ENCODE measurements around the gene BCL2L13. TPM values are rescaled to one million over a fixed set of nuclear protein-coding genes. Genes with fewer than 3 reads are reported as not detected.

Gene BCL2L13
- total RNA-seq, 1 experiment from 2014 or later, result 26.0 TPM

GRCh38 chr22:17725500-17725796 is 86.9 kb downstream of the BCL2L13 start:
- H3K9ac ChIP-seq (ENCODE audit: extremely low read depth, insufficient read length, low read length), result no peak overlapping the region
- no peak overlapping the region for H2BK120ac ChIP-seq (ENCODE audit: low read depth, low read length, poor library complexity, severe bottlenecking)
- H3K27me3 ChIP-seq (ENCODE audit: insufficient read depth, low read length), result no peaks in the 10 kb centered on the region
- H4K20me1 ChIP-seq (ENCODE audit: control insufficient read depth, insufficient read depth, insufficient read length), result no peaks in the 10 kb centered on the region
- Mint-ChIP-seq H3K27me3 (ENCODE audit: low read depth) (no peaks in the 10 kb centered on the region), H3K27ac (peak overlapping the region in 1 of 3 experiments; percentile 2; a peak in 1 of 7 replicates), H3K36me3 (ENCODE audit: insufficient read depth in 1 of 3, low read depth in 3 of 3) (peaks cover 6 to 24% (median 19%) of the 10 kb centered on the region in 3 experiments; a peak in 6 of 7 replicates), H3K4me1 (no peaks in the 10 kb centered on the region), H3K4me3 (no peak overlapping the region), H3K9me3 (no peaks in the 10 kb centered on the region)
- no peak overlapping the region for H3T11ph ChIP-seq (ENCODE audit: low read length)
- no peak overlapping the region for H3K18ac ChIP-seq (ENCODE audit: insufficient read length, low read depth, low read length)
- H2AFZ ChIP-seq (ENCODE audit: low read length), result no peak overlapping the region
- H2AK5ac ChIP-seq (ENCODE audit: insufficient read length, low read length), result no peak overlapping the region
- H3K9me3 ChIP-seq (ENCODE audit: control insufficient read depth, low read depth, low read length), result no peaks in the 10 kb centered on the region
- TF ChIP-seq CTCF (conservative IDR thresholded peaks at IDR 0.05), result no peak
- H3K79me1 ChIP-seq (ENCODE audit: insufficient read depth, low read depth, low read length, poor library complexity, severe bottlenecking), result no peaks in the 10 kb centered on the region
- H4K5ac ChIP-seq (ENCODE audit: insufficient read length, low read depth, low read length), result no peak overlapping the region
- DNase-seq, result no peak
- H3K4me2 ChIP-seq (ENCODE audit: insufficient read depth, insufficient read length, low read length), result no peak overlapping the region
- no peaks in the 10 kb centered on the region for H3K79me2 ChIP-seq (ENCODE audit: insufficient read depth, low read length)
- H2BK20ac ChIP-seq (ENCODE audit: low read depth, low read length, poor library complexity, severe bottlenecking), result no peak overlapping the region
- H2BK5ac ChIP-seq (ENCODE audit: insufficient read length, low read length), result no peak overlapping the region
- H3K23me2 ChIP-seq (ENCODE audit: insufficient read length, low read depth, low read length, poor library complexity, severe bottlenecking), result no peaks in the 10 kb centered on the region
- no peak overlapping the region for H4K8ac ChIP-seq (replicated peaks; ENCODE audit: insufficient read length, low read depth, low read length)
- H2BK12ac ChIP-seq (ENCODE audit: insufficient read length, low read depth, low read length), result no peak overlapping the region
- H3K23ac ChIP-seq (ENCODE audit: insufficient read length, low read depth, low read length), result no peak overlapping the region
- H4K91ac ChIP-seq (ENCODE audit: insufficient read length, low read depth, low read length), result no peak overlapping the region
- no peak overlapping the region for H3K4ac ChIP-seq (ENCODE audit: low read depth, low read length)
- H3K14ac ChIP-seq (ENCODE audit: insufficient read depth, low read length), result no peak overlapping the region
- no peaks in the 10 kb centered on the region for H3K4me1 ChIP-seq (ENCODE audit: insufficient read depth, low read length)
- H3K27ac ChIP-seq (ENCODE audit: insufficient read length, low read depth, low read length), result no peak overlapping the region
- H3K56ac ChIP-seq (ENCODE audit: insufficient read length, low read depth, low read length), result no peak overlapping the region
- H2BK15ac ChIP-seq (ENCODE audit: low read depth, low read length), result no peak overlapping the region
